ENCODE measurements around the gene NAT8.
A peak's percentile ranks its signal among the peaks of the same experiment; 100 is the strongest.
"Not testable (repeated sequence)": the region's sequence is repeated elsewhere in the genome, so short reads cannot be mapped to it uniquely, and the experiment has no call there.

The NAT8 gene

GRCh38 chr2:73642338-73643018 lies at the start of gene NAT8:
TSS of gene NAT8 (minus strand) at chr2:73642422. CDS start at chr2:73641628, 794 bp downstream.
- no peak for TF ChIP-seq JUND (IDR thresholded peaks at IDR 0.05; ENCODE audit: low read depth)
- in situ Hi-C loops (cut with HindIII; ENCODE audit: low pct_unique_long_range_greater_than_20kb, low sequenced_read_pairs), result no loop called here
- DNase-seq (ENCODE audit: low read depth in 1 of 2, low spot score in 1 of 2), result no peak

- in situ Hi-C loops (cut with HindIII; ENCODE audit: low pct_unique_long_range_greater_than_20kb, low sequenced_read_pairs), result not testable (repeated sequence)
- DNase-seq (ENCODE audit: low read depth in 1 of 2, low spot score in 1 of 2), result peak in 1 of 2 experiments; percentile 18
Measured at GRCh38 chr2:73690372-73691088, 48.3 kb upstream of the NAT8 start.

DNA sequence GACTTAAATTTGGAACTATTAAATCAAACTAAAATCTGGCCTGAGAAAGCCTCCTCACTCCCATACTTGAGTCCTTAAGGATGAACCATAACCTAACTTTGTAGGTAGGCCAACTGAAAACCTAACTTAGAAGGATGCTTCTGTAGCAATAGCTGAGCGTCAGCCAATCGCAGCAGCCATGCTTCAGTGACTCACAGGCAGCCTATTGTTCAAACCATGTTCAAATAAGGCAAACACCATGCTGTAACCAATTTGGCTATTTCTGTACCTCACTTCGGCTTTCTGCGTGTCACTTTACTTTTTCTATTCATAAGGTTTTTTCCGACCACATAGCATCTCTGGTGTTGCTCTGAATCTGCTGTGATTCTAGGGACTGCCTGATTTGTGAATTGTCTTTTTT lies 46.3 kb upstream of the NAT8 start:
- in situ Hi-C loops (cut with HindIII; ENCODE audit: low pct_unique_long_range_greater_than_20kb, low sequenced_read_pairs); DNase-seq (ENCODE audit: low read depth in 1 of 2, low spot score in 1 of 2): not testable (repeated sequence)

GRCh38 chr2:73685764-73686438 lies 43.7 kb upstream of the NAT8 start:
- no peak for TF ChIP-seq JUND (IDR thresholded peaks at IDR 0.05; ENCODE audit: low read depth)
- in situ Hi-C loops (cut with HindIII; ENCODE audit: low pct_unique_long_range_greater_than_20kb, low sequenced_read_pairs), result no loop called here
- no peak for DNase-seq (ENCODE audit: low read depth in 1 of 2, low spot score in 1 of 2)

- DNase-seq (ENCODE audit: low read depth in 1 of 2, low spot score in 1 of 2); in situ Hi-C loops (cut with HindIII; ENCODE audit: low pct_unique_long_range_greater_than_20kb, low sequenced_read_pairs): not testable (repeated sequence)
Measured at GRCh38 chr2:73684905-73685304, 42.7 kb upstream of the NAT8 start.

- in situ Hi-C loops (cut with HindIII; ENCODE audit: low pct_unique_long_range_greater_than_20kb, low sequenced_read_pairs); DNase-seq (ENCODE audit: low read depth in 1 of 2, low spot score in 1 of 2): not testable (repeated sequence)
Measured at GRCh38 chr2:73684325-73684724, 42.1 kb upstream of the NAT8 start.

DNA sequence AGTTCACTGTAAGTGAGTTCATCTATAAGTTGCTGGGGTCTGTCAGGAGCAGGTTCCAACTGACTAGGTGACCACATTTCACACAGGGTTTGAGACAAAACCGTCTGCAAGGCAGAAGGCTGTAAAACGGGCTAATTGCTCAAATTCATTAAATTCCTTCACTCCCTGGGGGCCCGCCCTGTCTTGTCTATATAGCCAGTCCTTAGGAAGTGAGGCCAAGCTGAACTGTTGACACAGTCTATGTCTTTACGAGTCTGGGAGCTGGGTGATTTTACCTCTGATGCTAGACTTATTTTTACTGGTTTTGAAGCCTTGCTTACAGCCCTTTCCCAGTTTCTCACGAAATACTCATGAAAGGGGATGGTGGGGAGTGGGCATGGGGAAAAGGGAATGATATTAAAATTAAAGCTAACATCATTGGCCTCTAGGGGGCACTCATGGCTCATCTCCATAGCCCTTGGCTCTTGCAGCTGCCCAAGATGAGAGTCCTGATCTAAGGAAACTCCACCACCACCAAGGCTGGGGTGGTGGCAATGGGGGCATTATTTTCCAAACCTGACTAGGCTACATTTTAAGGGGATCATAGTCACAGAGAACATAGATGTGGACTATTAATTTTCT lies 37.8 kb upstream of the NAT8 start:
- DNase-seq (ENCODE audit: low read depth in 1 of 2, low spot score in 1 of 2), result peak in 1 of 2 experiments; percentile 33
- in situ Hi-C loops (cut with HindIII; ENCODE audit: low pct_unique_long_range_greater_than_20kb, low sequenced_read_pairs), result not testable (repeated sequence)

GRCh38 chr2:73679237-73679636 lies 37.0 kb upstream of the NAT8 start:
- DNase-seq (ENCODE audit: low read depth in 1 of 2, low spot score in 1 of 2); in situ Hi-C loops (cut with HindIII; ENCODE audit: low pct_unique_long_range_greater_than_20kb, low sequenced_read_pairs): not testable (repeated sequence)

DNA sequence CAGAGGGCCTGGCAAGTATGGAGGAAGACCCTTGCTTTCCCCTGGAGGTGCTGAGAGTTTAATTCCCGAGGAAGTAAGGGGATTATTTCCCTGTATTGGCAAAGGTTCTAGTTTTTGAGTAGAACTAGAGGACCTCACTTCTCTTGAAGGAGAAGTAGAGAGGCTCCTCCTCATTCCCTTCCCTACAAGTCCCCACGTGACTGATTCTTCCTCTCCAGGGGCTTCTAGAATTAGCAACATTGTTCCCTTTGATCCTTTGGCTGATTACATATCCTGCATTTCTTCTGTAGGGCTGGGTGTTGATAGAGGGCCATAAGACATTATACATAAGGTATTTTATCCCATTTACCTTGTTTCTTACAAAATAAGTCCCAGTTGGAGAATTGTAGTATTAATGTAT lies 35.8 kb upstream of the NAT8 start:
- in situ Hi-C loops (cut with HindIII; ENCODE audit: low pct_unique_long_range_greater_than_20kb, low sequenced_read_pairs); DNase-seq (ENCODE audit: low read depth in 1 of 2, low spot score in 1 of 2): not testable (repeated sequence)

DNA sequence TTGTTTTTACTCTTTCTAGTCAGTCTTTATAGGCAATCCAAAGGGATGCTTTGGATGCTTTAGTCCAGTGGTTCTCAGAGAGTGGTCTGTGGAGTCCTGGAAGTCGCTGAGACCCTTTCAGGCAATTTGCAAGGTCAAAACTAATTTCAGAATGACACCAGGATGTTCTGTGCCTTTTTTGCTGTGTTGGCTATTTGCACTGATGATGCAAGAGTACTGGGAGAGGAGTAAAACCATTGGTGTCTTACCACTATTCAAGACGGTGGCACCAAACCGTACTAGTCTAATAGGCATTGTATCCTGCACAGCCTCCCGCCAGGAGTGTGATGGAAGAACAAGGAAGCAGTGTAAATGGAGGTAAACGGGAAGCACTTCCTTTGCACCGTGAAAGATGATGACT lies 34.0 kb upstream of the NAT8 start:
- in situ Hi-C loops (cut with HindIII; ENCODE audit: low pct_unique_long_range_greater_than_20kb, low sequenced_read_pairs); DNase-seq (ENCODE audit: low read depth in 1 of 2, low spot score in 1 of 2): not testable (repeated sequence)

- in situ Hi-C loops (cut with HindIII; ENCODE audit: low pct_unique_long_range_greater_than_20kb, low sequenced_read_pairs); DNase-seq (ENCODE audit: low read depth in 1 of 2, low spot score in 1 of 2): not testable (repeated sequence)
Measured at GRCh38 chr2:73674696-73675157, 32.5 kb upstream of the NAT8 start.

GRCh38 chr2:73669976-73670375 lies 27.8 kb upstream of the NAT8 start:
- in situ Hi-C loops (cut with HindIII; ENCODE audit: low pct_unique_long_range_greater_than_20kb, low sequenced_read_pairs); DNase-seq (ENCODE audit: low read depth in 1 of 2, low spot score in 1 of 2): not testable (repeated sequence)

- DNase-seq (ENCODE audit: low read depth in 1 of 2, low spot score in 1 of 2); in situ Hi-C loops (cut with HindIII; ENCODE audit: low pct_unique_long_range_greater_than_20kb, low sequenced_read_pairs): not testable (repeated sequence)
Measured at GRCh38 chr2:73667239-73667638, 25.0 kb upstream of the NAT8 start.

Measured in T47D (cell line).